NB4 (cell line): Measurements from ENCODE around the gene RBMS1.
A peak's percentile ranks its signal among the peaks of the same experiment; 100 is the strongest.

Experiments used
- DNase-seq: peaks from one replicate; pipeline ENCODE4 v3.0.0; 2010; ENCODE audit warnings: low read depth
- H3K4me3 ChIP-seq: one replicate; pipeline ENCODE4 v1.5.1; 2011; ENCODE audit warnings: mild to moderate bottlenecking, low read depth, low read length, moderate library complexity
- MAX ChIP-seq: IDR thresholded peaks from 2 replicates; pipeline ENCODE4 v1.6.1; 2011; ENCODE audit warnings: low read depth, low read length
- MYC ChIP-seq: IDR thresholded peaks from 2 replicates; pipeline ENCODE4 v1.6.1; 2011; ENCODE audit warnings: low read depth, low read length
- POLR2A ChIP-seq: IDR thresholded peaks from 2 replicates; pipeline ENCODE4 v1.6.1; 2011; ENCODE audit warnings: mild to moderate bottlenecking; ENCODE audit not compliant: insufficient read length; ENCODE audit errors: extremely low read depth
- TF ChIP-seq, protein P1 (sequence below): IDR thresholded peaks from one replicate; pipeline ENCODE4 v1.5.1; 2012; ENCODE audit warnings: low read depth, low read length

RBMS1 gene

DNA sequence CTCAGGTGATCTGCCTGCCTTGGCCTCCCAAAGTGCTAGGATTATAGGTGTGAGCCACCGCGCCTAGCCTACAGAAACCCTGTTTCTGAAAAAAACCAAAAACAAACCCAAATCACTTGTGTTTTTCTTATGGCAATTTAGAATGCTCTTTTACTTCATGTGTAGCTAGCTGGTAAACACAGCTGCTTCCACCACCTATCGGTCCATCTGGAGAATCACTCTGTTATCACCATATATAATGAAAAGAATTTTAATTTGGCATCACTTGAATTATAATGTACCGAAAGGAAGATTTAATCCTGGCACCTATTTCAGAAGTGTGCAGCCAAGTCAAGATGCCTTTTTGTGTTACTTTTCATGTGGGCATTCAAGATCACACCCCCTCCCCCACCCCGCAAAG is 207.1 kb downstream of the RBMS1 start:
- H3K4me3 ChIP-seq: no peak overlapping the region
- TF ChIP-seq MYC (no peak), POLR2A (no peak), MAX (no peak)
- TF ChIP-seq, protein P1, sequence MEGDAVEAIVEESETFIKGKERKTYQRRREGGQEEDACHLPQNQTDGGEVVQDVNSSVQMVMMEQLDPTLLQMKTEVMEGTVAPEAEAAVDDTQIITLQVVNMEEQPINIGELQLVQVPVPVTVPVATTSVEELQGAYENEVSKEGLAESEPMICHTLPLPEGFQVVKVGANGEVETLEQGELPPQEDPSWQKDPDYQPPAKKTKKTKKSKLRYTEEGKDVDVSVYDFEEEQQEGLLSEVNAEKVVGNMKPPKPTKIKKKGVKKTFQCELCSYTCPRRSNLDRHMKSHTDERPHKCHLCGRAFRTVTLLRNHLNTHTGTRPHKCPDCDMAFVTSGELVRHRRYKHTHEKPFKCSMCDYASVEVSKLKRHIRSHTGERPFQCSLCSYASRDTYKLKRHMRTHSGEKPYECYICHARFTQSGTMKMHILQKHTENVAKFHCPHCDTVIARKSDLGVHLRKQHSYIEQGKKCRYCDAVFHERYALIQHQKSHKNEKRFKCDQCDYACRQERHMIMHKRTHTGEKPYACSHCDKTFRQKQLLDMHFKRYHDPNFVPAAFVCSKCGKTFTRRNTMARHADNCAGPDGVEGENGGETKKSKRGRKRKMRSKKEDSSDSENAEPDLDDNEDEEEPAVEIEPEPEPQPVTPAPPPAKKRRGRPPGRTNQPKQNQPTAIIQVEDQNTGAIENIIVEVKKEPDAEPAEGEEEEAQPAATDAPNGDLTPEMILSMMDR: no peak
- no peak for DNase-seq

GRCh38 chr2:160283675-160284074 is 209.9 kb downstream of the RBMS1 start:
- no peak for TF ChIP-seq POLR2A
- no peak for TF ChIP-seq MAX
- TF ChIP-seq MYC: no peak
- TF ChIP-seq, protein P1: no peak
- no peak overlapping the region for H3K4me3 ChIP-seq
- no peak for DNase-seq

- TF ChIP-seq POLR2A (no peak), MAX (no peak), MYC (no peak)
- TF ChIP-seq, protein P1: no peak
- no peak overlapping the region for H3K4me3 ChIP-seq
- peak; percentile 74 for DNase-seq
Measured at GRCh38 chr2:160282063-160282580, 211.5 kb downstream of the RBMS1 start.

GRCh38 chr2:160281213-160281612 is 212.4 kb downstream of the RBMS1 start:
- no peak for DNase-seq
- no peak for TF ChIP-seq POLR2A
- TF ChIP-seq MYC: no peak
- no peak for TF ChIP-seq MAX
- TF ChIP-seq, protein P1: no peak
- no peak overlapping the region for H3K4me3 ChIP-seq

GRCh38 chr2:160279813-160280465 is 213.7 kb downstream of the RBMS1 start:
- TF ChIP-seq POLR2A (no peak), MAX (no peak), MYC (no peak)
- TF ChIP-seq, protein P1: no peak
- DNase-seq: no peak
- H3K4me3 ChIP-seq: no peak overlapping the region

DNA sequence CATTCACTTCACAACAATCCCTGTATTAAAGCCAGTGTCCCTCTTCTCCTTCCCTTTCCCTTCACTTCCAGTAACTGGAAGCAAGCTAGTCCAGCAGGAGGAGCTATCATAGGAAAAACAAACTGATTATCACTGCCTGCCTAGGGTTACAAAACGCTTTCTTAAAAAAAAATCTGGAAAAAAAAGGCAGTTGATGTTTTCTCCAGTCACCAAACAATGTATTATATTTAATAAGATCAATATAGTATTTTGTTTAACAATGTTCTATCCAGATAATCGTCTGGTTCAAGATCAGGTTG is 214.8 kb downstream of the RBMS1 start:
- TF ChIP-seq POLR2A: no peak
- TF ChIP-seq, protein P1: peak; percentile 12
- H3K4me3 ChIP-seq: no peak overlapping the region
- DNase-seq: no peak
